Lower leg skin (tissue), 4 donors: ENCODE data around the gene PRPF19. TPM values are rescaled to one million over a fixed set of nuclear protein-coding genes. Genes with fewer than 3 reads are reported as not detected.

Experiments
- DNase-seq, 2 donors: peaks; one replicate each; pipeline ENCODE4 v3.0.0-alpha.2; 2019; ENCODE audit warnings: low spot score in 2 of 2
- H3K4me3 ChIP-seq: fragments of 200-600 bp; sonication (generic); 2 replicates; pipeline ENCODE4 v1.5.1; 2017; ENCODE audit warnings: mild to moderate bottlenecking, low read depth; ENCODE audit not compliant: poor library complexity, severe bottlenecking
- CTCF ChIP-seq, 3 donors: fragments of 450-650 bp; IDR thresholded peaks; one replicate each; pipeline ENCODE4 v1.5.1; 2016; ENCODE audit warnings: antibody characterized with exemption in 3 of 3, mild to moderate bottlenecking in 3 of 3, moderate library complexity in 2 of 3
- POLR2A ChIP-seq, 2 donors: fragments of 450-650 bp; IDR thresholded peaks; one replicate each; pipeline ENCODE4 v1.6.1; 2016 to 2017; ENCODE audit warnings: antibody characterized with exemption in 2 of 2, mild to moderate bottlenecking in 1 of 2, moderate library complexity in 1 of 2
- WGBS, 2 donors: methylation state at CpG; one replicate each; pipeline ENCODE4 v1.1.5; 2018; 5-methylcytosine and 5-hydroxymethylcytosine counted together
- intact Hi-C: fragments of 100-400 bp; cut with DNase I; formaldehyde crosslinking; loops from one replicate; pipeline ENCODE4 v1.15.0; 2023; ENCODE audit warnings: low total_unique reads
- total RNA-seq, 4 donors: library from RNA; depleted of rRNA; stranded (reverse); fragments of >200 nt; gene quantifications; one replicate each; pipeline ENCODE4 v1.1.0, GENCODE V29; 2016

PRPF19 gene
- total RNA-seq, 4 donors from 2014 or later: 75.3 to 119 (median 108) TPM

GRCh38 chr11:60863550-60864521 lies 42.5 kb downstream of the PRPF19 start:
- WGBS, 2 donors: 74 to 79% methylated on average over 16 of the region's 16 CpGs

GRCh38 chr11:60862171-60862570 lies 44.2 kb downstream of the PRPF19 start:
- DNase-seq: peak in 1 of 2 donors; percentile 69
- TF ChIP-seq CTCF (IDR thresholded peaks at IDR 0.05): no peak
- TF ChIP-seq POLR2A (IDR thresholded peaks at IDR 0.05): no peak
- H3K4me3 ChIP-seq: no peak overlapping the region
- WGBS, 2 donors: 88 to 94% methylated on average over 9 of the region's 9 CpGs
- intact Hi-C loops: no loop called here

More at GRCh38 chr11:60863550-60864521, 42.5 kb downstream of the PRPF19 start:
- peak in 1 of 2 donors; percentile 52 for DNase-seq
- intact Hi-C loops: no loop called here
- TF ChIP-seq CTCF (IDR thresholded peaks at IDR 0.05): no peak
- TF ChIP-seq POLR2A (IDR thresholded peaks at IDR 0.05): no peak
- H3K4me3 ChIP-seq: no peak overlapping the region

GRCh38 chr11:60860943-60861342 lies 45.4 kb downstream of the PRPF19 start:
- 51% methylated on average over 7 of the region's 7 CpGs for WGBS, 2 donors
- DNase-seq: no peak
- no peak overlapping the region for H3K4me3 ChIP-seq
- intact Hi-C loops: no loop called here
- TF ChIP-seq POLR2A (IDR thresholded peaks at IDR 0.05) (no peak), CTCF (IDR thresholded peaks at IDR 0.05) (no peak)

- intact Hi-C loops: no loop called here
- DNase-seq: no peak
- WGBS, 2 donors: 74 to 83% methylated on average over 15 of the region's 15 CpGs
- H3K4me3 ChIP-seq: no peak overlapping the region
- TF ChIP-seq POLR2A (IDR thresholded peaks at IDR 0.05) (no peak), CTCF (IDR thresholded peaks at IDR 0.05) (no peak)
These were observed 46.7 kb downstream of the PRPF19 start for GRCh38 chr11:60859616-60860250.

GRCh38 chr11:60858731-60859464 lies 47.5 kb downstream of the PRPF19 start:
- intact Hi-C loops: no loop called here
- no peak for TF ChIP-seq CTCF (IDR thresholded peaks at IDR 0.05)
- TF ChIP-seq POLR2A (IDR thresholded peaks at IDR 0.05): no peak
- 71 to 74% methylated on average over 4 of the region's 4 CpGs for WGBS, 2 donors
- no peak overlapping the region for H3K4me3 ChIP-seq
- DNase-seq: no peak
